ENCODE results near the gene MRPL34. TPM values are rescaled to one million over a fixed set of nuclear protein-coding genes. Genes with fewer than 3 reads are reported as not detected.
A peak's percentile ranks its signal among the peaks of the same experiment; 100 is the strongest.

MRPL34 gene
- total RNA-seq, 4 donors from 2014 or later, result 145 to 369 (median 249) TPM

- H3K4me3 ChIP-seq, result no peak overlapping the region
- DNase-seq, result no peak
- H3K27me3 ChIP-seq, result peaks cover 0 to 6% (median 0%) of the 10 kb centered on the region in 3 donors
Observed at GRCh38 chr19:17348700-17349099, 43.0 kb downstream of the MRPL34 start.

GRCh38 chr19:17351815-17352435 is 46.3 kb downstream of the MRPL34 start:
- Histone ChIP-seq H3K4me1 (peaks cover 20 to 26% of the 10 kb centered on the region in 2 donors), H3K9me3 (no peaks in the 10 kb centered on the region), H3K27ac (peak overlapping the region in 1 of 4 donors; percentile 27), H3K4me3 (no peak overlapping the region), H3K36me3 (no peaks in the 10 kb centered on the region), H3K27me3 (peaks cover 0 to 6% (median 0%) of the 10 kb centered on the region in 3 donors)
- DNase-seq (no peak), ATAC-seq (no peak)
- TF ChIP-seq CTCF (IDR thresholded peaks at IDR 0.05 in 4 of 5, conservative IDR thresholded peaks at IDR 0.05 in 1 of 5), result no peak
- TF ChIP-seq POLR2A (IDR thresholded peaks at IDR 0.05), result no peak
- intact Hi-C loops (cut with DNase I; ENCODE audit: low total_unique reads) (no loop called here), in situ Hi-C loops (cut with MboI; ENCODE audit: low sequenced_read_pairs in 4 of 4) (no loop called here)

More at GRCh38 chr19:17348700-17349099, 43.0 kb downstream of the MRPL34 start:
- H3K9me3 ChIP-seq, result no peaks in the 10 kb centered on the region
- ATAC-seq, result peak; percentile 47 to 59
- H3K27ac ChIP-seq, result peak overlapping the region; percentile 33 to 75 (median 62)
- H3K4me1 ChIP-seq, result peaks cover 30 to 33% of the 10 kb centered on the region in 2 donors
- TF ChIP-seq POLR2A (IDR thresholded peaks at IDR 0.05) (no peak), CTCF (IDR thresholded peaks at IDR 0.05 in 4 of 5, conservative IDR thresholded peaks at IDR 0.05 in 1 of 5) (no peak)
- intact Hi-C loops (cut with DNase I; ENCODE audit: low total_unique reads) (no loop called here), in situ Hi-C loops (cut with MboI; ENCODE audit: low sequenced_read_pairs in 4 of 4) (loop anchor here (5.0 to 10.0 kb wide), 2 partner anchors 39 to 116 kb away; partner anchors contain the start of gene NXNL1 (in 1 of the 4))
- H3K36me3 ChIP-seq, result no peaks in the 10 kb centered on the region

GRCh38 chr19:17352608-17353280 is 47.1 kb downstream of the MRPL34 start:
- peak in 1 of 2 donors; percentile 20 for ATAC-seq
- no peak for DNase-seq

GRCh38 chr19:17353386-17353785 is 47.7 kb downstream of the MRPL34 start:
- Histone ChIP-seq H3K27me3 (peaks cover 0 to 6% (median 0%) of the 10 kb centered on the region in 3 donors), H3K4me1 (peaks cover 5 to 12% of the 10 kb centered on the region in 2 donors), H3K4me3 (no peak overlapping the region), H3K9me3 (no peaks in the 10 kb centered on the region), H3K27ac (peak overlapping the region in 1 of 4 donors; percentile 18), H3K36me3 (no peaks in the 10 kb centered on the region)
- ATAC-seq (no peak), DNase-seq (no peak)
- in situ Hi-C loops (cut with MboI; ENCODE audit: low sequenced_read_pairs in 4 of 4), result no loop called here
- no peak for TF ChIP-seq CTCF (IDR thresholded peaks at IDR 0.05 in 4 of 5, conservative IDR thresholded peaks at IDR 0.05 in 1 of 5)
- intact Hi-C loops (cut with DNase I; ENCODE audit: low total_unique reads), result no loop called here

More at GRCh38 chr19:17352608-17353280, 47.1 kb downstream of the MRPL34 start:
- Histone ChIP-seq H3K9me3 (no peaks in the 10 kb centered on the region), H3K27me3 (peaks cover 0 to 6% (median 0%) of the 10 kb centered on the region in 3 donors), H3K4me3 (no peak overlapping the region), H3K27ac (peak overlapping the region in 2 of 4 donors; percentile 18 to 27), H3K4me1 (peaks cover 12 to 18% of the 10 kb centered on the region in 2 donors), H3K36me3 (no peaks in the 10 kb centered on the region)
- in situ Hi-C loops (cut with MboI; ENCODE audit: low sequenced_read_pairs in 4 of 4) (no loop called here), intact Hi-C loops (cut with DNase I; ENCODE audit: low total_unique reads) (no loop called here)
- TF ChIP-seq CTCF (IDR thresholded peaks at IDR 0.05 in 4 of 5, conservative IDR thresholded peaks at IDR 0.05 in 1 of 5), result no peak
- no peak for TF ChIP-seq POLR2A (IDR thresholded peaks at IDR 0.05)

Other genes with a start within 250 kb of the MRPL34 start
- 1 to 10 TPM in 3 of 4 donors, under 1 TPM in 1; 0.97 to 4.5 (median 3.3) TPM for gene HAUS8, start 230.4 kb upstream of the MRPL34 start, total RNA-seq
- 10 to 100 TPM; 20.0 to 22.1 (median 20.7) TPM for gene MYO9B, start 230.1 kb upstream of the MRPL34 start, total RNA-seq
- gene USE1, start 90.5 kb upstream of the MRPL34 start, total RNA-seq, result 10 to 100 TPM; 14.1 to 39.9 (median 22.3) TPM
- gene OCEL1, start 79.6 kb upstream of the MRPL34 start, total RNA-seq, result 1 to 10 TPM; 3.3 to 5.8 (median 4.5) TPM
- gene NR2F6, start 60.0 kb upstream of the MRPL34 start, total RNA-seq, result 10 to 100 TPM; 64.9 to 95.8 (median 72.0) TPM
- 1 to 10 TPM; 2.6 to 7.1 (median 4.1) TPM for gene USHBP1, start 41.1 kb upstream of the MRPL34 start, total RNA-seq
- 100 to 1,000 TPM in 2 of 4 donors, 10 to 100 TPM in 2; 86.3 to 120 (median 99.4) TPM for gene BABAM1, start 38.4 kb upstream of the MRPL34 start, total RNA-seq
- 1 to 10 TPM in 1 of 4 donors, under 1 TPM in 1, not detected in 2; 0.11 to 1.4 TPM for gene ANKLE1, start 24.0 kb upstream of the MRPL34 start, total RNA-seq
- 10 to 100 TPM; 12.2 to 25.0 (median 19.8) TPM for gene ABHD8, start 2.4 kb upstream of the MRPL34 start, total RNA-seq
- gene DDA1, start 3.7 kb downstream of the MRPL34 start, total RNA-seq, result 10 to 100 TPM; 18.7 to 40.0 (median 27.0) TPM
- 10 to 100 TPM in 2 of 4 donors, 1 to 10 TPM in 2; 6.2 to 24.5 (median 9.9) TPM for gene ANO8, start 29.0 kb downstream of the MRPL34 start, total RNA-seq
- gene GTPBP3, start 31.7 kb downstream of the MRPL34 start, total RNA-seq, result 10 to 100 TPM in 3 of 4 donors, 1 to 10 TPM in 1; 6.7 to 21.3 (median 11.1) TPM
- gene PLVAP, start 71.5 kb downstream of the MRPL34 start, total RNA-seq, result 10 to 100 TPM; 11.5 to 45.1 (median 18.8) TPM
- not detected for gene CCDC194, start 88.3 kb downstream of the MRPL34 start, total RNA-seq
- 10 to 100 TPM; 19.0 to 28.2 (median 23.1) TPM for gene BST2, start 99.8 kb downstream of the MRPL34 start, total RNA-seq
- gene MVB12A, start 114.2 kb downstream of the MRPL34 start, total RNA-seq, result 10 to 100 TPM; 35.8 to 62.7 (median 52.3) TPM
- gene TMEM221, start 142.8 kb downstream of the MRPL34 start, total RNA-seq, result not detected
- gene NXNL1, start 155.1 kb downstream of the MRPL34 start, total RNA-seq, result not detected
- gene SLC27A1, start 164.7 kb downstream of the MRPL34 start, total RNA-seq, result 10 to 100 TPM; 20.7 to 53.8 (median 43.7) TPM
- 10 to 100 TPM; 22.1 to 25.1 (median 23.4) TPM for gene PGLS, start 205.8 kb downstream of the MRPL34 start, total RNA-seq
- gene COLGALT1, start 249.8 kb downstream of the MRPL34 start, total RNA-seq, result 10 to 100 TPM; 16.6 to 33.2 (median 27.5) TPM